ENCODE measurements around the gene COMT. TPM values are rescaled to one million over a fixed set of nuclear protein-coding genes. Genes with fewer than 3 reads are reported as not detected.
A peak's percentile ranks its signal among the peaks of the same experiment; 100 is the strongest.

Gene COMT
- total and polyA plus RNA-seq, 9 of the 15 experiments (the other 6 are each of a cell fraction or from before 2014, with no cell fraction given): 12.5 to 351 (median 155) TPM

DNA sequence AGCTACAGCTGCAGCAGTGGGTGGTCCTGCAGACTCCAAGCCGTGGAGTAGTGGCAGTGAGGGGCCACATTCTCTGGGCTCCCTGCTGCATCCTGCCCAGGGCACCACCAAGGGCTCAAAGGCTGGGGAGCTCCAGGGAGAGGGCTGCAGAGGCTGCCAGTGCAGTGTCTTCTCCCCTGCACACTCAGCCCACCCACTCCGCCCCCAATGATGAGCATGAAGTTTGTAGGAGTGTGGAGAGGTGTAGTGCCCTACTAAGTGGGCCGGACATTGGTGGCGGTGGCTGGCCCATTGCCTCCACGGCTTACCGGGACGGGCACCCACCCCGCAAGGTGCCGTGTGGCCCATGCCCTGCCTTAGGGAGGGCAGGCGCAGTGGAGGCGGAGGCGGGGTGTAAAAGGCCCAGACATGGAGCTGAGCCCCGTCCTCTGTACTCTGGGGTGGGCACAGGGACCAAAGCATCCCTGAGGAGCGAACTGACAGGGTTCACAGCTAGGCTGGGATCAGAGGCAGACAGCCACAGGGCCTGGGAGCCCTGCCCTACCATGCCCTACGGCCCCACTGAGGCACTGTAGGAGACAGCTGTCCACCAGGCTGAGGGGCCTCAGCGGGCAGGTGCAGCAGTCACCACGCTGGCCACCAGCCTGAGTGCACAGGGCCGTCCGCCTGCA lies 56.1 kb downstream of the COMT start (continued):
- TF ChIP-seq, protein P1, sequence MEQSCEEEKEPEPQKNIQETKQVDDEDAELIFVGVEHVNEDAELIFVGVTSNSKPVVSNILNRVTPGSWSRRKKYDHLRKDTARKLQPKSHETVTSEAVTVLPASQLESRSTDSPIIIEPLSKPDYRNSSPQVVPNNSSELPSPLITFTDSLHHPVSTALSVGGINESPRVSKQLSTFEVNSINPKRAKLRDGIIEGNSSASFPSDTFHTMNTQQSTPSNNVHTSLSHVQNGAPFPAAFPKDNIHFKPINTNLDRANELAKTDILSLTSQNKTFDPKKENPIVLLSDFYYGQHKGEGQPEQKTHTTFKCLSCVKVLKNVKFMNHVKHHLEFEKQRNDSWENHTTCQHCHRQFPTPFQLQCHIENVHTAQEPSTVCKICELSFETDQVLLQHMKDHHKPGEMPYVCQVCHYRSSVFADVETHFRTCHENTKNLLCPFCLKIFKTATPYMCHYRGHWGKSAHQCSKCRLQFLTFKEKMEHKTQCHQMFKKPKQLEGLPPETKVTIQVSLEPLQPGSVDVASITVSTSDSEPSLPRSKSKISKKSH (CRISPR knock-in tag; IDR thresholded peaks at IDR 0.05): no peak
- TF ChIP-seq POLR2AphosphoS5 (IDR thresholded peaks at IDR 0.05; ENCODE audit: control insufficient read depth, insufficient read depth, low read depth, low read length): no peak
- peak; percentile 22; the same call in 1 of the 2 replicates for TF ChIP-seq ATF1 (CRISPR knock-in tag; IDR thresholded peaks at IDR 0.05)
- TF ChIP-seq ATF1 (tag; IDR thresholded peaks at IDR 0.05): no peak
- no peak for TF ChIP-seq ZNF699 (CRISPR knock-in tag; IDR thresholded peaks at IDR 0.05; ENCODE audit: insufficient replicate concordance)
- no peak for TF ChIP-seq TEAD1 (CRISPR knock-in tag; IDR thresholded peaks at IDR 0.05)

DNA sequence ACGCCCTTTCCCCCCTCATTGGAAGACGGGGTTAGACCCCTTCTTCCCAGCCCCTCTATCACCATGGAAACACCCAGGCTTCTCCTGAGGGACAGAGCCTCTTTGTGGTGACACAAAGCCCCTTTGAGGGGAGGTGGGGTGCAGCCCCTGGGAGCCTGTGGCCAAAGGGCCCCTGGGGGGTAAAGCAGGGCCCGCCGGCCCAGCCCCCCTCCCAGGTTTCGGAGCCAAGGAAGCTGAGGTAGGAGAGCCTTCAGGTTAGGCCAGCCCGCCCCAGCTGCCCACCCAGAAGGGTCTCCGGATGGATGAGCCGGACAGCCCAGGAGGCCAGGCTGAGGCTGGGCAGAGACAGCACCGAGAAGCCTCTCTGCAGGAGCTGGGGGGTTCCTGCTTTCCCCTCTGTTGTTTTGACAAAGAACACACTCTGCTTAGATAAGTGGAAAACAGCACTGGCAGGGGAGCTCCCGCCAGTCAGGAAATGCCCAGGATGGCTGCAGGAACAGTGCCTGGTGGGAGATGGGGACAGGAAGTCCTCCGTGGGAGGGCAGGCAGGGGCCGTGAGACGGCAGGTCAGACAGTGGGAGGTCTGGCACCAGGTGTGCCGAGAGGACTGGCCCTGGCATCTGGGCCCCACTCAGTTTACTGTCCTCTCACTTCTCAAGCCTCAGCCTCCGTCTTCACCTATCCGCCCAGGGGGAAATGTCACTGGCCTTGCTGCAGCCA lies 56.8 kb downstream of the COMT start:
- H3K4me1 ChIP-seq (replicated peaks in 1 of 2; ENCODE audit: control insufficient read depth in 2 of 2, insufficient read depth in 2 of 2, low read length in 2 of 2): peaks cover 16 to 53% of the 10 kb centered on the region in 2 experiments; a peak in 4 of 5 replicates
- H3K9me1 ChIP-seq (ENCODE audit: control insufficient read depth, insufficient read depth, low read length): peaks cover 5% of the 10 kb centered on the region
- BruUV-seq (replicated peaks): no TSS peak
- FAIRE-seq: no peak
- peaks cover 5% of the 10 kb centered on the region; the same call in 1 of the 2 replicates for H3K9me3 ChIP-seq (replicated peaks; ENCODE audit: control insufficient read depth, insufficient read depth, low read depth, low read length)
- H3K4me2 ChIP-seq (ENCODE audit: insufficient read depth, low read length): no peak overlapping the region
- POLR2A ChIA-PET: interaction anchor here (0.5 to 3.1 kb wide), 7 partner anchors 10 to 115 kb away, joined by 3 to 24 read pairs (median 6); no protein-coding TSS in a partner anchor
- no peaks in the 10 kb centered on the region for H3K36me3 ChIP-seq (ENCODE audit: control insufficient read depth, insufficient read depth, low read length)
- no peak overlapping the region for H3K27ac ChIP-seq (ENCODE audit: extremely low read depth, low read depth, low read length)
- H3K9ac ChIP-seq (ENCODE audit: insufficient read depth in 1 of 2, low read depth in 2 of 2, low read length in 2 of 2): peak overlapping the region in 1 of 2 experiments; percentile 75; a peak in 2 of 4 replicates
- no peak overlapping the region for H3K4me3 ChIP-seq
- DNase-seq (ENCODE audit: extremely low read depth in 1 of 4, low spot score in 3 of 4): no peak
- WGBS (ENCODE audit: insufficient coverage, low coverage, missing lambda C conversion rate): 61% methylated on average over 16 of the region's 16 CpGs
- intact Hi-C loops (cut with micrococcal nuclease): no loop called here
- in situ Hi-C loops (cut with MboI): no loop called here
- H4K20me1 ChIP-seq (replicated peaks; ENCODE audit: control insufficient read depth, insufficient read depth, low read length): peaks cover 33% of the 10 kb centered on the region; the same call in 1 of the 2 replicates
- no peak for ATAC-seq
- CTCF ChIA-PET (ENCODE audit: low intra/inter-chr PET ratio): no interaction called here
- 0 out of 3 replicates have a peak, but pooled peaks cover 2% of the 10 kb centered on the region for H3K79me2 ChIP-seq (ENCODE audit: control insufficient read depth, insufficient read depth, low read length)
- no peak overlapping the region for H2AFZ ChIP-seq (ENCODE audit: low read depth, low read length)
- no peaks in the 10 kb centered on the region for H3K27me3 ChIP-seq (ENCODE audit: control insufficient read depth in 2 of 2, insufficient read depth in 2 of 2, low read length in 2 of 2)
- TF ChIP-seq ILK (tag; IDR thresholded peaks at IDR 0.05; ENCODE audit: borderline replicate concordance, low read depth): no peak
- no peak for TF ChIP-seq MYNN (IDR thresholded peaks at IDR 0.05)
- TF ChIP-seq MYNN (CRISPR knock-in tag; IDR thresholded peaks at IDR 0.05): 0 out of 2 replicates have a peak, but pooled peaks have one; percentile 15
- TF ChIP-seq, protein P2, sequence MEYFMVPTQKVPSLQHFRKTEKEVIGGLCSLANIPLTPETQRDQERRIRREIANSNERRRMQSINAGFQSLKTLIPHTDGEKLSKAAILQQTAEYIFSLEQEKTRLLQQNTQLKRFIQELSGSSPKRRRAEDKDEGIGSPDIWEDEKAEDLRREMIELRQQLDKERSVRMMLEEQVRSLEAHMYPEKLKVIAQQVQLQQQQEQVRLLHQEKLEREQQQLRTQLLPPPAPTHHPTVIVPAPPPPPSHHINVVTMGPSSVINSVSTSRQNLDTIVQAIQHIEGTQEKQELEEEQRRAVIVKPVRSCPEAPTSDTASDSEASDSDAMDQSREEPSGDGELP (CRISPR knock-in tag; IDR thresholded peaks at IDR 0.05; ENCODE audit: borderline replicate concordance): no peak
- TF ChIP-seq, protein P3, sequence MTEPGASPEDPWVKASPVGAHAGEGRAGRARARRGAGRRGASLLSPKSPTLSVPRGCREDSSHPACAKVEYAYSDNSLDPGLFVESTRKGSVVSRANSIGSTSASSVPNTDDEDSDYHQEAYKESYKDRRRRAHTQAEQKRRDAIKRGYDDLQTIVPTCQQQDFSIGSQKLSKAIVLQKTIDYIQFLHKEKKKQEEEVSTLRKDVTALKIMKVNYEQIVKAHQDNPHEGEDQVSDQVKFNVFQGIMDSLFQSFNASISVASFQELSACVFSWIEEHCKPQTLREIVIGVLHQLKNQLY (CRISPR knock-in tag; conservative IDR thresholded peaks at IDR 0.05): 0 out of 4 replicates have a peak, but pooled peaks of 1 of the 2 experiments have one; percentile 34
- TF ChIP-seq, protein P4, sequence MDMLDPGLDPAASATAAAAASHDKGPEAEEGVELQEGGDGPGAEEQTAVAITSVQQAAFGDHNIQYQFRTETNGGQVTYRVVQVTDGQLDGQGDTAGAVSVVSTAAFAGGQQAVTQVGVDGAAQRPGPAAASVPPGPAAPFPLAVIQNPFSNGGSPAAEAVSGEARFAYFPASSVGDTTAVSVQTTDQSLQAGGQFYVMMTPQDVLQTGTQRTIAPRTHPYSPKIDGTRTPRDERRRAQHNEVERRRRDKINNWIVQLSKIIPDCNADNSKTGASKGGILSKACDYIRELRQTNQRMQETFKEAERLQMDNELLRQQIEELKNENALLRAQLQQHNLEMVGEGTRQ (CRISPR knock-in tag; IDR thresholded peaks at IDR 0.05): 0 out of 2 replicates have a peak, but pooled peaks have one; percentile 7
- TF ChIP-seq ZEB2 (IDR thresholded peaks at IDR 0.05): no peak
